Measurements from ENCODE around the gene OLFML3. TPM values are rescaled to one million over a fixed set of nuclear protein-coding genes. Genes with fewer than 3 reads are reported as not detected.

The OLFML3 gene
- total and polyA plus RNA-seq, 2 of the 8 experiments (the other 6 are each of a cell fraction or from before 2014, with no cell fraction given): 56.0 to 72.3 TPM

DNA sequence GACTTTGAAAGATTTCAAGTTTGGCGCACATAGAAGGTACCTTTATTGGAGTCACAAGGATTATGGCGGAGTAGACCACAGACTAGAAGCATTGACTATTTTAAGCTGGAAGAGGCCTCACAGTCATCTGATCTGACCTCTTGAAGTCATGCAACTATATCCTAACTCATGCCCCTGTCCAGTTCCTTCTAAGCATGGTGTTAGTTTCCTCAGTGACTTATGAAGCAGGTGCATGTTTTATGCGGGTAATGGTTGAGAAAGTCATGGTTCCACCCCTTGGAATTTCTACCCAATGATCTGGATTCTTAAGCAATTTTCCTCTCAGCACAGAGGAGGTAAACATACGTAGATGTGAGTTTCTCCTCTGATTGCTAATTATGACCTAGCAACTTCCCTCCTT lies 11.7 kb downstream of the OLFML3 start (continued):
- TF ChIP-seq, protein P1, sequence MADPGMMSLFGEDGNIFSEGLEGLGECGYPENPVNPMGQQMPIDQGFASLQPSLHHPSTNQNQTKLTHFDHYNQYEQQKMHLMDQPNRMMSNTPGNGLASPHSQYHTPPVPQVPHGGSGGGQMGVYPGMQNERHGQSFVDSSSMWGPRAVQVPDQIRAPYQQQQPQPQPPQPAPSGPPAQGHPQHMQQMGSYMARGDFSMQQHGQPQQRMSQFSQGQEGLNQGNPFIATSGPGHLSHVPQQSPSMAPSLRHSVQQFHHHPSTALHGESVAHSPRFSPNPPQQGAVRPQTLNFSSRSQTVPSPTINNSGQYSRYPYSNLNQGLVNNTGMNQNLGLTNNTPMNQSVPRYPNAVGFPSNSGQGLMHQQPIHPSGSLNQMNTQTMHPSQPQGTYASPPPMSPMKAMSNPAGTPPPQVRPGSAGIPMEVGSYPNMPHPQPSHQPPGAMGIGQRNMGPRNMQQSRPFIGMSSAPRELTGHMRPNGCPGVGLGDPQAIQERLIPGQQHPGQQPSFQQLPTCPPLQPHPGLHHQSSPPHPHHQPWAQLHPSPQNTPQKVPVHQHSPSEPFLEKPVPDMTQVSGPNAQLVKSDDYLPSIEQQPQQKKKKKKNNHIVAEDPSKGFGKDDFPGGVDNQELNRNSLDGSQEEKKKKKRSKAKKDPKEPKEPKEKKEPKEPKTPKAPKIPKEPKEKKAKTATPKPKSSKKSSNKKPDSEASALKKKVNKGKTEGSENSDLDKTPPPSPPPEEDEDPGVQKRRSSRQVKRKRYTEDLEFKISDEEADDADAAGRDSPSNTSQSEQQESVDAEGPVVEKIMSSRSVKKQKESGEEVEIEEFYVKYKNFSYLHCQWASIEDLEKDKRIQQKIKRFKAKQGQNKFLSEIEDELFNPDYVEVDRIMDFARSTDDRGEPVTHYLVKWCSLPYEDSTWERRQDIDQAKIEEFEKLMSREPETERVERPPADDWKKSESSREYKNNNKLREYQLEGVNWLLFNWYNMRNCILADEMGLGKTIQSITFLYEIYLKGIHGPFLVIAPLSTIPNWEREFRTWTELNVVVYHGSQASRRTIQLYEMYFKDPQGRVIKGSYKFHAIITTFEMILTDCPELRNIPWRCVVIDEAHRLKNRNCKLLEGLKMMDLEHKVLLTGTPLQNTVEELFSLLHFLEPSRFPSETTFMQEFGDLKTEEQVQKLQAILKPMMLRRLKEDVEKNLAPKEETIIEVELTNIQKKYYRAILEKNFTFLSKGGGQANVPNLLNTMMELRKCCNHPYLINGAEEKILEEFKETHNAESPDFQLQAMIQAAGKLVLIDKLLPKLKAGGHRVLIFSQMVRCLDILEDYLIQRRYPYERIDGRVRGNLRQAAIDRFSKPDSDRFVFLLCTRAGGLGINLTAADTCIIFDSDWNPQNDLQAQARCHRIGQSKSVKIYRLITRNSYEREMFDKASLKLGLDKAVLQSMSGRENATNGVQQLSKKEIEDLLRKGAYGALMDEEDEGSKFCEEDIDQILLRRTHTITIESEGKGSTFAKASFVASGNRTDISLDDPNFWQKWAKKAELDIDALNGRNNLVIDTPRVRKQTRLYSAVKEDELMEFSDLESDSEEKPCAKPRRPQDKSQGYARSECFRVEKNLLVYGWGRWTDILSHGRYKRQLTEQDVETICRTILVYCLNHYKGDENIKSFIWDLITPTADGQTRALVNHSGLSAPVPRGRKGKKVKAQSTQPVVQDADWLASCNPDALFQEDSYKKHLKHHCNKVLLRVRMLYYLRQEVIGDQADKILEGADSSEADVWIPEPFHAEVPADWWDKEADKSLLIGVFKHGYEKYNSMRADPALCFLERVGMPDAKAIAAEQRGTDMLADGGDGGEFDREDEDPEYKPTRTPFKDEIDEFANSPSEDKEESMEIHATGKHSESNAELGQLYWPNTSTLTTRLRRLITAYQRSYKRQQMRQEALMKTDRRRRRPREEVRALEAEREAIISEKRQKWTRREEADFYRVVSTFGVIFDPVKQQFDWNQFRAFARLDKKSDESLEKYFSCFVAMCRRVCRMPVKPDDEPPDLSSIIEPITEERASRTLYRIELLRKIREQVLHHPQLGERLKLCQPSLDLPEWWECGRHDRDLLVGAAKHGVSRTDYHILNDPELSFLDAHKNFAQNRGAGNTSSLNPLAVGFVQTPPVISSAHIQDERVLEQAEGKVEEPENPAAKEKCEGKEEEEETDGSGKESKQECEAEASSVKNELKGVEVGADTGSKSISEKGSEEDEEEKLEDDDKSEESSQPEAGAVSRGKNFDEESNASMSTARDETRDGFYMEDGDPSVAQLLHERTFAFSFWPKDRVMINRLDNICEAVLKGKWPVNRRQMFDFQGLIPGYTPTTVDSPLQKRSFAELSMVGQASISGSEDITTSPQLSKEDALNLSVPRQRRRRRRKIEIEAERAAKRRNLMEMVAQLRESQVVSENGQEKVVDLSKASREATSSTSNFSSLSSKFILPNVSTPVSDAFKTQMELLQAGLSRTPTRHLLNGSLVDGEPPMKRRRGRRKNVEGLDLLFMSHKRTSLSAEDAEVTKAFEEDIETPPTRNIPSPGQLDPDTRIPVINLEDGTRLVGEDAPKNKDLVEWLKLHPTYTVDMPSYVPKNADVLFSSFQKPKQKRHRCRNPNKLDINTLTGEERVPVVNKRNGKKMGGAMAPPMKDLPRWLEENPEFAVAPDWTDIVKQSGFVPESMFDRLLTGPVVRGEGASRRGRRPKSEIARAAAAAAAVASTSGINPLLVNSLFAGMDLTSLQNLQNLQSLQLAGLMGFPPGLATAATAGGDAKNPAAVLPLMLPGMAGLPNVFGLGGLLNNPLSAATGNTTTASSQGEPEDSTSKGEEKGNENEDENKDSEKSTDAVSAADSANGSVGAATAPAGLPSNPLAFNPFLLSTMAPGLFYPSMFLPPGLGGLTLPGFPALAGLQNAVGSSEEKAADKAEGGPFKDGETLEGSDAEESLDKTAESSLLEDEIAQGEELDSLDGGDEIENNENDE (IDR thresholded peaks at IDR 0.05; ENCODE audit: insufficient replicate concordance, low read length): no peak
- TF ChIP-seq BCL11A (IDR thresholded peaks at IDR 0.05; ENCODE audit: low read depth in 2 of 2, low read length in 2 of 2): no peak
- TF ChIP-seq SIN3A (conservative IDR thresholded peaks at IDR 0.05 in 1 of 2, IDR thresholded peaks at IDR 0.05 in 1 of 2; ENCODE audit: low read depth in 1 of 2, low read length in 2 of 2): no peak

All from H1 (cell line).